HG02571 (cell line): ENCODE results near the gene CILP2.

ENCODE experiments used
- ATAC-seq: cut with Tn5 transposase; IDR thresholded peaks from one replicate; pipeline ENCODE4 v1.9.1; 2021; ENCODE audit warnings: mild to moderate bottlenecking, moderate library complexity; ENCODE audit not compliant: unreplicated experiment

The CILP2 gene

DNA sequence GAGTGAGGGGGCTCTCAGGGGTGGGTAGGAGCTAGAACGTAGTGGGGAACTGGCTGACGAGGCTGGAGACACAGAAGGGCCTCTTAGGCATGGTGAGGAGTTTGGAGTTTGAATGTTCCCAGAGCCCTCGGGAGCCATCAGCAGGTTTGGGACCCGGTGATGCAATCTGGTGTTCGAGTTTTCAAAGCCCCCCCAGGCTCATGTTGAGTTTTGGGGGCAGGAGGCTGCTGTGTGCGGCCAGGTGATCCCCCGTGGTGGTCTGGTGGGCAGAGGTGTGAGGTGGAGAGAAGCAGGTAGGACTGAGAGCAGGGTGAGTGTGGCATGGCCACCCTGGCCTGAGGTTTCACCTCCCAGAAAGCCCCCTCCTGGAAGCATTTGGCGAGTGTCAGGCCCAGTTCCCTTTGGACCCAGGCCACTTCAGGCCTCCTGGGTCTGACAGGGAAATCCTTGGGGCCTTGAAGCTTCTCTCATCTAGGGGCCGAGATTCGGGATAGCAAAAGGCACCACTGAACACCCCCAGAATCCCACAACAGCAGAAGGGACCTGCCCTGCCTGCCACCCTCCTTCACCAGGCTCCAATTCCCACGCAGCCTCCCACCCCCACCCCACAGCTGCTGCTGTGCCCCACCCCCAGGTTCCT lies 8.2 kb upstream of the CILP2 start:
- ATAC-seq, result no peak

GRCh38 chr19:19530423-19530804 lies 7.7 kb upstream of the CILP2 start:
- ATAC-seq, result no peak

DNA sequence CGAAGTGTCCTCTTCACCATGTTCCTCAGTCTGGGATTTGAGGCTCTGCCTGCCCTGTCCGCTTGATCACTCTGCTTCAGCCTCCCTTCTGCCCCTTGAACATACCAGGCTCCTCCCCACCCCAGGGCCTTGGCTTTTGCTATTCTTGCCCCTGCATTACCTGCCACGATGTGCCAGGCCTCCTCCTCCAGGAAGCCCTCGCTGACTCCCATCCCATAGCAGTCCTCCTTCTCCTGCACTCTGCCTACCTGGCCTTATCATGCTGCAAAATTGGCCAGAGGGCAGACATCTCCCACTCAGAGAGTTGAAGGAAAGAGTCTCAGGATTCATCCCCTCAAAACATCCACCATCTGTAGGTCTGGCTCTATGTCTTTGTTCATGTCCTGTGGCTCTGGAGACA lies 7.2 kb upstream of the CILP2 start:
- no peak for ATAC-seq

GRCh38 chr19:19531951-19532805 lies 5.9 kb upstream of the CILP2 start:
- ATAC-seq, result no peak

DNA sequence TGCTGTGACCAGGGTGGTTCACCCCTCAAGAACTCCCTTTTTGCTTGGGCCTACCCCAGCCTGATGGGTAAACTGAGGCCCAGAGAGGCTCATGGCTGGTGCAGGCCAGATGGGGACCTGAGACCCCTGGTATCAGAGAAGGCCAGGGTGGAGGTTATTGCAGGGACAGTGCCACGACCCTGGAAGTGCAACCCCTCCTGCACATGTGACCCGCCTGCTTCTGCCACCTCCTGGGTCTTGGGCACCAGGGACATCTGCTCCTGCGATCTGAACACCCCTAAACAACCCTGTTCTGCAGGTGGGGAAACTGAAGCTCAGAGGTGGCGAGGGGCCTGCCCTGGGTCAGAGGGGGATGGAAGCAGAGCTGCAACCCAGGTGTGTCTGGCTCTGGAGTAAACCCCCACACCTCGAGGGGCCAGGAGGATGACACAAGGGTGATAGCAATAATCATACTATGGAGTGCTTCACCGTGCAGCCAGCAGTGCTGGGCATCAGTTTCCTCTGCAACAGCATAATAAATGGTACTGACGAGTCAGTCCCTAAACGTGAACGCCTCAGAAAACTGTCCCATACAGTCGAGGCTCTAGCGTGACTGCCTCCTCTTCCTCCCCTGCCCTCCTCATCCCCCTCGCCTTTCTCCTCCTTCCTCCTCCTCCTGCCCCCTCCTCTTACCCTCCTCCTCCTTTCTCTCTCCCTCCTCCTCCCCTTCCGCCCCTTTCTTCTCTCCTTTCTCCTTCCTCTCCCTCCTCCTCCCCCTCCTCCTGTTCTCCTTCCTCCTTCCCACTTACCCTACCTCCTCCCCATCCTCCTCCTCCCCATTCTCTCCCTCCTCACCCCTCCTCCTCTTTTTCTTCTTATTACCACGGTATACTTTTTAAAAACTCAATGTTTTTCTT lies 5.0 kb upstream of the CILP2 start:
- ATAC-seq, result no peak

DNA sequence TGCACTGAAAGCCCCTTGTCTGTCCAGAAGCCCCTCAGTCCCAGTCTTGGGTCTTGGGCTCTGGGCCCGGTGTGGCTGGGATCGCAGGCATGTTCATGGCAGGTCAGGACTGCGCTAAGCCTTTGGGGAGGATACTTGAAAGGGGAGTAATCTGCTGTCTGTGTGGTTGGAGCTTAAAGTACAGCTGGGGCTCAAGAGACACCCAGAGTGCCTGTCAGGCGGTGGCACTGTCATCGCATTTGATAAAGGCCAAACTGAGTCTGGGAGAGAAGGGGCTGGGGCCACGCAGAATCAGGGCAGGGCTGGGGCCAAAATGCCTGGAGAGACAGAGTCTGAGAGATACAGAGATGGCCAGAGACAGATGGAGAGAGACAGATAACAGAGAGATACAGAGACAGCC lies 4.2 kb upstream of the CILP2 start:
- ATAC-seq, result no peak

DNA sequence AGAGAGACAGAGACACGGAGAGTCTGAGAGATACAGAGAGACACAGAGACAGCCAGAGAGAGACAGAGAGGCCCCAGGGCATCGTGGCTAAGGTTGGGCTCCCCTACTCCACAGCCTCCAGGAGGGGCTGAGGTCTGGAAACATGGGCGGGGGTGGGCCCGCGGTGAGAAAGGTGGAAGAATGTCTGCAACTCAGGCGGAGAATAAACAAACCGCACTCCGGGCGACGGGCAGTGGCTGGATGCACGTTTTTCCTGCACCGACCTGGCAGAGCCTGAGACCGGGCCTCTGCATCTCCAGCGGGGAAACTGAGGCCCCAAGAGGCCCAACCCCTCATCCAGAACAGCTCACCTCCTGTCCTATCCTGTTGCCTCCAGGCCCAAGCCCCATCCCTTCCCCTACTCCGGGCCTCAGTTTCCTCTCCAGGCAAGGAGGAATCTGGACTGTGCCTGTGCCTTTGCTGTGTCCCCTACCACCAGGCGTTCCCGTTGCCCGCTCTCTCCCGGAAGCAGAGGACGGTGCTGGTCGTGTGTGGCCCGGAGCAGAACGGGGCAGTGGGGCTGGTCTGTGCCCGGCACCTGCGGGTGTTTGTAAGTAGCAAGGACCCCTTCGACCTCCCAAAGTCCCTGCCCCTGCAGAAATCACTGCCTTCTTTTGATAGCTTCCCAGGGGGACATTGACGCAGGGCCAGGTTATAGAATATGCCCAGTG lies 3.4 kb upstream of the CILP2 start:
- no peak for ATAC-seq

DNA sequence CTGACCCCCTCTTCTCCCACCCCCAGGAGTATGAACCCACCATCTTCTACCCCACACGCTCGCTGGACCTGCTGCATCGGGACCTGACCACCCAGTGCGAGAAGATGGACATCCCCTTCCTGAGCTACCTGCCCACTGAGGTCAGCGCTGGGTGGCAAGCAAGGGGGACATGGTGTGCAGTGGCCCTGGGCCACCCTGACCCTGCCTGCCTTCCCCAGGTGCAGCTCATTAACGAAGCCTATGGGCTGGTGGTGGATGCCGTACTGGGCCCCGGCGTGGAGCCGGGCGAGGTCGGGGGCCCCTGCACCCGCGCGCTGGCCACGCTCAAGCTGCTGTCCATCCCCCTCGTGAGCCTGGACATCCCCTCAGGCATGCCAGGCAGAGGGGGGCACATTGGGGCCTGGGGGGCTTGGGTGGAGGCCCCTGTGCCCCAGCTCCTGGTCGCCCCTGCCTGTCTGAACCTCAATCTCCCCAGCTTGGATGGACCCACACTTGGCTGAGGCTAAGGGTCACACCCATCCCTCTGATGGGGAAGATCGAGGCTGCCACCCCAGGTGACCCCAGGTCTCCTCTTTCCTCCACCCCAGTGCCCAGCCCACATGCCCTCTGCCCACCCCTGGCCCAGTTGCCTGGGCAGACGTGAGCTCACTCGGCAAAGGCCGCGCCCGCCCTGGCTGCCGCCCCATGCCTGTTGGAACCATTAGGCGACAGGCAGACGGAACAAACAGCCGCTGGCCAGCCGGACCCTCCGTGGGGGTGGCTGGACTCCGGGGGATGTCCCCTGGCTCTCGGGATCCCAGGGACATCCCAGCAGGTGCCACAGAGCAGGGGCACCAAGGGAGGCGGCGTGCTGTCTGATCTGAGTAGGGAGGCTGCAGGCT lies 2.5 kb upstream of the CILP2 start:
- ATAC-seq, result no peak

DNA sequence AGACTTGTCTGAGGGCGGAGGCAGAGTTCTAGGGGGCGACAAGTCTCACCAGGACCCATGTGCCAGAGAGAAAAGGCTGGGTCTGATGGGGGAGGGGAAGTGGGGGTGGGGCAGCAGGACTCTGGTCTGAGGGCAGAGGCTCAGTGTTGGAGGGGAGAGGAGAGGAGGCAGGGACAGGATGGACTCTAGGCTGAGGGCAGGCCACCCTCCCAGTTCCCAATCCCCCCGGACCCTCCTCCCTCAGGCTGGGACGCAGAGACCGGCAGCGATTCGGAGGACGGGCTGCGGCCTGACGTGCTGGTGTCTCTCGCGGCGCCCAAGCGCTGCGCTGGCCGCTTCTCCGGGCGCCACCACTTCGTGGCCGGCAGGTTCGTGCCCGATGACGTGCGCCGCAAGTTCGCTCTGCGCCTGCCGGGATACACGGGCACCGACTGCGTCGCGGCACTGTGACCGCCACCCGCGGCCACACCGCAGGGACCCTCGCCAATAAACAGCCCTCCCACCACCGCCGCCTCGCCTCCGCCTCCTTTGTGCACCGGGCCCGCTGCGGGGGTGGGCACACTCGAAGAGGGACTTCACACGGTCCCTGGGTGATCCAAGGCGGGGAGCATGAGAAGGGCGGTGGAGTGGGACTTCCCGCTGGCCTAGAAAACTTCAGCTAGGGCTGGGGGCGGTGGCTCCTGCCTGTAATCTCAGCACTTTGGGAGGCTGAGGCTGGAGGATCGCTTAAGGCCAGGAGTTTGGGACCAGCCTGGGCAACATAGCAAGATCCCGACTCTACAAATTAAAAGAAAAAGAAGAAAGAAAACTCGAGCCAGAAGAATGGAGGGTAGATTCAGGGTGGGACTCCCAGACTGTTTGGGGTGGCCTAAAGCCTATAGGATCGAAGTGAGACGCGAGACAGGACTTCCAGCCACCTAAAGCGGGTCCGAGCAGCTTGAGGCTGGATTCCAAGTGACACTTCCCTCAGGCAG lies 703 bp upstream of the CILP2 start:
- ATAC-seq, result no peak

DNA sequence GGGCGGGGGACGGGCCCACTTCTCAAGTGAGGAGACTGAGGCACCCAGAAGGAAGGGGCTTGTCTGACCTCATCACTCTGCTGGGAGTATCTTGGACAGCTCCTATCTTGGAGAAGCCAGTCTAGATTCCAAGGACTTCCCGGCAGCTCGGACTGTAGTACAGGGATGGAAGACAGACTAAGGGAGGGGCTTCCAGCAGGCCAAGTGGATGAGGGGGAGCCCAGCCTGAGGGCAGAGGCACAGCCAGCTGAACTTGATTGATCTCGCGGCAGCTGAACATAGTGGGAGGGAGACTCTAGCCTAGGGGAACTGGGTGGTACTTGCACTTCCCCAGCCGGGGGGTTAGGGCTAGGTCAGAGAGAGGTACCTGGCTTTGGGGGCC lies 711 bp downstream of the CILP2 start:
- no peak for ATAC-seq

- ATAC-seq, result no peak
These were observed 1.6 kb downstream of the CILP2 start for GRCh38 chr19:19539698-19540063.

DNA sequence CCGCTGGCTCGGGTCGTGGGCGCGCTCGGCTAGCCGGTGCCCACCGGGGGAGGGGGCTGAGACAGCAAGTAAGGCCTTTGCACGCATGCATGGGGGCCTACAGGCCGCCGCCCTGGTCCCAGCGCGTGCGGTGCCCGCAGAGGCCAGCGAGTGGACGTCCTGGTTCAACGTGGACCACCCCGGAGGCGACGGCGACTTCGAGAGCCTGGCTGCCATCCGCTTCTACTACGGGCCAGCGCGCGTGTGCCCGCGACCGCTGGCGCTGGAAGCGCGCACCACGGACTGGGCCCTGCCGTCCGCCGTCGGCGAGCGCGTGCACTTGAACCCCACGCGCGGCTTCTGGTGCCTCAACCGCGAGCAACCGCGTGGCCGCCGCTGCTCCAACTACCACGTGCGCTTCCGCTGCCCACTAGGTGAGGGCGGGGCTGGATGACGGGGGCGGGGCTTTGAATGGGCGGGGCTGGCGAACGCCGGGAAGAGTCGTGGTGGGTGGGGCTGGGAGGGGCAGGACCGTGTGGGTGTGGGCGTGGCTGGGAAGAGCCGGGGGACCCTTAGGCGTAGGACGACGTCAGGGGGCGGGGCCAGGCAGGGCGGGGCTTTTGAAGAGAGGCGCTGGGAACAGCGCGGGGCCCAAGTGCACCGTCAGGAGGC lies 2.1 kb downstream of the CILP2 start:
- no peak for ATAC-seq

DNA sequence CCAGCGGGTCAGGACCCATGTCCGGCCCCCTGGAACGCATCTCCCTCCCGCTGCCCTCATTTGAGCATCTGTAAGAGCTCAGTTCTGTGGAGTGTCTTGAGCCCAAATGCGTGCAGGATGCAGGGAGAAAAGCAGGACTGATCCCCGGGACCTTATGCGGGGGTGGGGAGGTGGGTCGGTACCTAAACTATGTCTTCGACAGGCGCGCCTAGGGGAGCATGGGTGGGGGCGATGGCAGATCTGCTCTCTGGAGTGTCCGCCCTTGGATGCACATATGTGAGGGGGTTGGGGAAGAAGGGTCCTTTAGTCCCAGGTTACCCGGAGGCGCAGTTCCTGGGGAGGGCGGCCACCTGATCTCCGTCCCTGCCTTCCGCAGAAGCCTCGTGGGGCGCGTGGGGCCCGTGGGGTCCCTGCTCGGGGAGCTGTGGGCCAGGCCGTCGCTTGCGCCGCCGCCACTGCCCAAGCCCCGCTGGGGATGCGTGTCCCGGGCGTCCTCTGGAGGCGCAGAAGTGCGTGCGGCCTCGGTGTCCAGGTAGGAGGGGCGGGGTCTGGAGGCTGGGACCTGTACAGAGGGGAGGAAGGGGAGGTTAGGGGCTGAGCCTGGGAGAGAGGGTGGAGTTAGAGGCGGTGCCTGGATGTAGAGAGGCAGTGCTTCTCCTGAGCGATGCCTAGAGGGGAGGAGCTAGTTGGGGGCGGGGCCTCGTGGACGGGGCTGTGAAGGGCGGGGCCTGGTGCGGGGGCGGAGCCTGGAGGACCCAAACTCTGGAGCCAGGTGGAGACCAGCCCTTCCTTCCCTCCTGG lies 2.9 kb downstream of the CILP2 start:
- no peak for ATAC-seq

DNA sequence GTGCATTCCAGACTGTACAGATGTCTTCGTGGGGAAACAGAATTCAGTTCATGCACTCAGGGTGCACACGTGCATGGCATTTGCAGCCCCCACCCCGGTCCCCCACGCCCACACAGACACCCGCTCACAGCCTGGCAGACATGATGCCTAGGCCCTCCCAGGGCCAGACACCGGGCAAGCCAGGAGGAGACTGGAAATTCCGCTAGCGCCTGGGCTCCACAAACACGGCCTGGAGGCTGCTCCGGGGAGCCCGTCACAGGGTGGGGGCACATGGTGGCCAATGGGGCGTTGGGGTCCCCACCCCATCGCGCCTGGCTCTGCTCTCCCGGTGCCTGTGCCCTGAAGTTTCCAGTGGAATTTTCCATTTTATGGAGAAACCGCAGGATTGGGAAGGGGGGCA lies 3.6 kb downstream of the CILP2 start:
- ATAC-seq, result no peak

GRCh38 chr19:19542507-19542906 lies 4.4 kb downstream of the CILP2 start:
- ATAC-seq, result no peak

GRCh38 chr19:19543101-19543500 lies 5.0 kb downstream of the CILP2 start:
- ATAC-seq, result no peak

GRCh38 chr19:19543640-19544039 lies 5.6 kb downstream of the CILP2 start:
- ATAC-seq, result no peak
